Muscle layer of colon (tissue), 2 donors: Measurements from ENCODE around the gene CTNNA3.

Experiments used
- H3K27ac ChIP-seq: one replicate; pipeline ENCODE4 v1.7.0; 2013; ENCODE audit warnings: low read depth, mild to moderate bottlenecking, low read length, moderate library complexity
- H3K27me3 ChIP-seq, 2 donors: one replicate each; pipeline ENCODE4 v1.7.0; 2013; ENCODE audit warnings: low read length in 2 of 2, mild to moderate bottlenecking in 2 of 2; ENCODE audit not compliant: insufficient read depth in 2 of 2, control insufficient read depth in 1 of 2
- H3K36me3 ChIP-seq: one replicate; pipeline ENCODE4 v1.7.0; 2013; ENCODE audit warnings: mild to moderate bottlenecking, low read length; ENCODE audit not compliant: insufficient read depth
- H3K4me1 ChIP-seq: one replicate; pipeline ENCODE4 v1.7.0; 2013; ENCODE audit warnings: mild to moderate bottlenecking, low read length; ENCODE audit not compliant: insufficient read depth
- H3K4me3 ChIP-seq, 2 donors: one replicate each; pipeline ENCODE4 v1.7.0; 2013; ENCODE audit warnings: low read length in 2 of 2, low read depth in 1 of 2, mild to moderate bottlenecking in 1 of 2, moderate library complexity in 1 of 2
- H3K9ac ChIP-seq: one replicate; pipeline ENCODE4 v1.7.0; 2013; ENCODE audit warnings: low read length
- H3K9me3 ChIP-seq: one replicate; pipeline ENCODE4 v1.7.0; 2013; ENCODE audit warnings: mild to moderate bottlenecking, low read length
- donor health status: abdominal sarcoma.
- donor health status: Adenocarcinoma of cecum.

Gene CTNNA3

GRCh38 chr10:66713387-66713786 is 982.6 kb downstream of the CTNNA3 start:
- Histone ChIP-seq H3K4me1 (no peaks in the 10 kb centered on the region), H3K9ac (no peak overlapping the region), H3K27ac (no peak overlapping the region), H3K4me3 (no peak overlapping the region), H3K9me3 (no peaks in the 10 kb centered on the region), H3K27me3 (no peaks in the 10 kb centered on the region), H3K36me3 (no peaks in the 10 kb centered on the region)

GRCh38 chr10:66698069-66698468 is 997.9 kb downstream of the CTNNA3 start:
- no peak overlapping the region for H3K4me3 ChIP-seq
- no peak overlapping the region for H3K27ac ChIP-seq
- no peak overlapping the region for H3K9ac ChIP-seq
- H3K27me3 ChIP-seq = no peaks in the 10 kb centered on the region
- H3K36me3 ChIP-seq = no peaks in the 10 kb centered on the region
- no peaks in the 10 kb centered on the region for H3K9me3 ChIP-seq
- no peaks in the 10 kb centered on the region for H3K4me1 ChIP-seq

- Histone ChIP-seq H3K36me3 (no peaks in the 10 kb centered on the region), H3K9me3 (no peaks in the 10 kb centered on the region), H3K9ac (no peak overlapping the region), H3K27ac (no peak overlapping the region), H3K4me3 (no peak overlapping the region), H3K4me1 (no peaks in the 10 kb centered on the region), H3K27me3 (no peaks in the 10 kb centered on the region)
Measured at GRCh38 chr10:66695046-66695445, 1000.9 kb downstream of the CTNNA3 start.

- no peak overlapping the region for H3K9ac ChIP-seq
- H3K36me3 ChIP-seq = no peaks in the 10 kb centered on the region
- no peaks in the 10 kb centered on the region for H3K27me3 ChIP-seq
- no peaks in the 10 kb centered on the region for H3K4me1 ChIP-seq
- H3K9me3 ChIP-seq = no peaks in the 10 kb centered on the region
- no peak overlapping the region for H3K4me3 ChIP-seq
- no peak overlapping the region for H3K27ac ChIP-seq
Measured at GRCh38 chr10:66684581-66684980, 1011.4 kb downstream of the CTNNA3 start.

- Histone ChIP-seq H3K27me3 (no peaks in the 10 kb centered on the region), H3K27ac (no peak overlapping the region), H3K4me1 (no peaks in the 10 kb centered on the region), H3K9me3 (no peaks in the 10 kb centered on the region), H3K4me3 (no peak overlapping the region), H3K36me3 (no peaks in the 10 kb centered on the region), H3K9ac (no peak overlapping the region)
Measured at GRCh38 chr10:66680886-66681285, 1015.1 kb downstream of the CTNNA3 start.

GRCh38 chr10:66678521-66678920 is 1017.5 kb downstream of the CTNNA3 start:
- Histone ChIP-seq H3K36me3 (no peaks in the 10 kb centered on the region), H3K27me3 (no peaks in the 10 kb centered on the region)

GRCh38 chr10:66673071-66673470 is 1022.9 kb downstream of the CTNNA3 start:
- H3K4me3 ChIP-seq = no peak overlapping the region

More at GRCh38 chr10:66678521-66678920, 1017.5 kb downstream of the CTNNA3 start:
- H3K27ac ChIP-seq = no peak overlapping the region
- no peak overlapping the region for H3K4me3 ChIP-seq
- no peaks in the 10 kb centered on the region for H3K4me1 ChIP-seq
- no peak overlapping the region for H3K9ac ChIP-seq
- H3K9me3 ChIP-seq = no peaks in the 10 kb centered on the region

GRCh38 chr10:66671562-66671961 is 1024.4 kb downstream of the CTNNA3 start:
- Histone ChIP-seq H3K9me3 (no peaks in the 10 kb centered on the region), H3K4me1 (no peaks in the 10 kb centered on the region), H3K27ac (no peak overlapping the region), H3K4me3 (no peak overlapping the region), H3K36me3 (no peaks in the 10 kb centered on the region), H3K9ac (no peak overlapping the region), H3K27me3 (no peaks in the 10 kb centered on the region)

More at GRCh38 chr10:66673071-66673470, 1022.9 kb downstream of the CTNNA3 start:
- Histone ChIP-seq H3K4me1 (no peaks in the 10 kb centered on the region), H3K27ac (no peak overlapping the region), H3K36me3 (no peaks in the 10 kb centered on the region), H3K9me3 (no peaks in the 10 kb centered on the region), H3K9ac (no peak overlapping the region), H3K27me3 (no peaks in the 10 kb centered on the region)

- Histone ChIP-seq H3K9ac (no peak overlapping the region), H3K9me3 (no peaks in the 10 kb centered on the region), H3K27me3 (no peaks in the 10 kb centered on the region), H3K27ac (no peak overlapping the region), H3K4me3 (no peak overlapping the region), H3K36me3 (no peaks in the 10 kb centered on the region), H3K4me1 (no peaks in the 10 kb centered on the region)
Measured at GRCh38 chr10:66671064-66671463, 1024.9 kb downstream of the CTNNA3 start.

- H3K4me3 ChIP-seq = no peak overlapping the region
- no peaks in the 10 kb centered on the region for H3K4me1 ChIP-seq
- no peaks in the 10 kb centered on the region for H3K27me3 ChIP-seq
- no peaks in the 10 kb centered on the region for H3K36me3 ChIP-seq
- H3K9me3 ChIP-seq = no peaks in the 10 kb centered on the region
- H3K9ac ChIP-seq = no peak overlapping the region
- H3K27ac ChIP-seq = no peak overlapping the region
Measured at GRCh38 chr10:66656499-66656898, 1039.5 kb downstream of the CTNNA3 start.

- H3K4me3 ChIP-seq = no peak overlapping the region
- no peaks in the 10 kb centered on the region for H3K27me3 ChIP-seq
- no peak overlapping the region for H3K9ac ChIP-seq
- H3K27ac ChIP-seq = no peak overlapping the region
- H3K9me3 ChIP-seq = no peaks in the 10 kb centered on the region
- H3K4me1 ChIP-seq = no peaks in the 10 kb centered on the region
- H3K36me3 ChIP-seq = no peaks in the 10 kb centered on the region
Measured at GRCh38 chr10:66654861-66655260, 1041.1 kb downstream of the CTNNA3 start.

- Histone ChIP-seq H3K9me3 (no peaks in the 10 kb centered on the region), H3K27ac (no peak overlapping the region), H3K36me3 (no peaks in the 10 kb centered on the region), H3K27me3 (no peaks in the 10 kb centered on the region), H3K9ac (no peak overlapping the region), H3K4me3 (no peak overlapping the region), H3K4me1 (no peaks in the 10 kb centered on the region)
Measured at GRCh38 chr10:66651308-66652082, 1044.5 kb downstream of the CTNNA3 start.
